K562 (cell line): Measurements from ENCODE around the gene UNC13A. TPM values are rescaled to one million over a fixed set of nuclear protein-coding genes. Genes with fewer than 3 reads are reported as not detected.
A peak's percentile ranks its signal among the peaks of the same experiment; 100 is the strongest.

Experiments
- ATAC-seq: fragments of 200-7000 bp; cut with Tn5 transposase; 3 replicates; pipeline ENCODE4 v1.9.1; 2020; ENCODE audit warnings: moderate library complexity
- BruUV-seq: library from RNA; stranded (reverse); fragments of 400-500 nt; replicated peaks from 2 replicates; lab custom pipeline; 2021; lab: Mats Ljungman, UMichigan
- CTCF ChIA-PET: fragments of 300-600 bp; formaldehyde crosslinking; extraction: SDS; loops from one replicate; lab custom pipeline; 2021; ENCODE audit warnings: low intra/inter-chr PET ratio; lab: Yijun Ruan, JAX
- POLR2A ChIA-PET: fragments of 300-600, 350-650 bp; sonication (Branson Sonifier 250); formaldehyde crosslinking; extraction: SDS; loops from one replicate; lab custom pipeline; 2021; ENCODE audit warnings: antibody characterized with exemption, inconsistent platforms; lab: Yijun Ruan, JAX
- DNase-seq, 4 experiments: peaks; one replicate each; pipeline versions ENCODE4 v3.0.0 to v3.0.0-alpha.2; 2011 to 2018; ENCODE audit warnings: low spot score in 3 of 4, mixed read lengths in 3 of 4; ENCODE audit errors: extremely low read depth in 1 of 4
- FAIRE-seq: peaks from 2 replicates; lab custom pipeline; 2011; peaks lifted over from hg19 to GRCh38; lab: Jason Lieb, UNC
- H2AFZ ChIP-seq: 2 replicates; pipeline ENCODE4 v1.6.0; 2011; ENCODE audit warnings: low read depth, low read length, control low read depth, inconsistent platforms
- H3K27ac ChIP-seq: fragments of 200-600 bp; 3 replicates; pipeline ENCODE4 v1.8.0; 2011; ENCODE audit warnings: low read depth, mild to moderate bottlenecking, control low read depth, inconsistent platforms, low read length, moderate library complexity, mixed read lengths; ENCODE audit errors: extremely low read depth
- H3K27me3 ChIP-seq, 2 experiments: fragments of 300-600 bp in 1 of 2; 2 replicates in 1 of 2; 3 replicates in 1 of 2; pipeline versions ENCODE4 v1.6.0 to v1.8.0; 2011; ENCODE audit warnings: inconsistent platforms in 2 of 2, low read length in 2 of 2, mild to moderate bottlenecking in 1 of 2, mixed read lengths in 1 of 2, moderate library complexity in 1 of 2; ENCODE audit not compliant: control insufficient read depth in 2 of 2, insufficient read depth in 2 of 2
- H3K36me3 ChIP-seq: fragments of 300-600 bp; 3 replicates; pipeline ENCODE4 v1.8.0; 2011; ENCODE audit warnings: mild to moderate bottlenecking, low read length, inconsistent platforms; ENCODE audit not compliant: control insufficient read depth, insufficient read depth
- H3K4me1 ChIP-seq, 2 experiments: fragments of 200-600 bp in 1 of 2; replicated peaks in 1 of 2; 2 replicates in 1 of 2; 3 replicates in 1 of 2; pipeline versions ENCODE4 v1.5.1 to v1.8.0; 2011; ENCODE audit warnings: inconsistent platforms in 2 of 2, low read length in 2 of 2, mild to moderate bottlenecking in 1 of 2, mixed read lengths in 1 of 2, moderate library complexity in 1 of 2; ENCODE audit not compliant: control insufficient read depth in 2 of 2, insufficient read depth in 2 of 2
- H3K4me2 ChIP-seq: 2 replicates; pipeline ENCODE4 v1.6.1; 2011; ENCODE audit warnings: low read length, control low read depth, inconsistent platforms, mixed read lengths; ENCODE audit not compliant: insufficient read depth
- H3K4me3 ChIP-seq: fragments of 200-600 bp; sonication (generic), shearing (Covaris generic); 2 replicates; pipeline ENCODE4 v1.5.1; 2016; ENCODE audit warnings: control low read depth, inconsistent platforms
- H3K79me2 ChIP-seq: fragments of 200-600 bp; 3 replicates; pipeline ENCODE4 v1.8.0; 2011; ENCODE audit warnings: low read length, inconsistent platforms; ENCODE audit not compliant: control insufficient read depth, insufficient read depth
- H3K9ac ChIP-seq, 2 experiments: 2 replicates each; pipeline versions ENCODE4 v1.6.0 to v1.6.1; 2011; ENCODE audit warnings: low read depth in 2 of 2, low read length in 2 of 2, control low read depth in 1 of 2, inconsistent platforms in 1 of 2, mild to moderate bottlenecking in 1 of 2, mixed read lengths in 1 of 2; ENCODE audit not compliant: insufficient read depth in 1 of 2
- H3K9me1 ChIP-seq: one replicate; pipeline ENCODE4 v1.6.0; 2011; ENCODE audit warnings: inconsistent platforms, mild to moderate bottlenecking, low read length, moderate library complexity; ENCODE audit not compliant: control insufficient read depth, insufficient read depth
- H3K9me3 ChIP-seq: replicated peaks from 2 replicates; pipeline ENCODE4 v1.5.1; 2011; ENCODE audit warnings: low read depth, low read length, inconsistent platforms; ENCODE audit not compliant: control insufficient read depth, insufficient read depth
- H4K20me1 ChIP-seq: replicated peaks from 2 replicates; pipeline ENCODE4 v1.6.1; 2011; ENCODE audit warnings: low read length, inconsistent platforms, mixed read lengths; ENCODE audit not compliant: control insufficient read depth, insufficient read depth
- CTCF ChIP-seq, 3 experiments: IDR thresholded peaks in 2 of 3; conservative IDR thresholded peaks in 1 of 3; 2 replicates each; pipeline ENCODE4 v1.5.1; 2011 to 2012; ENCODE audit warnings: low read length in 3 of 3, mild to moderate bottlenecking in 3 of 3, control low read depth in 2 of 3, improper control_type of control experiment in 1 of 3, inconsistent platforms in 1 of 3, low read depth in 1 of 3, mixed read lengths in 1 of 3, moderate library complexity in 1 of 3; ENCODE audit not compliant: insufficient read depth in 2 of 3
- CTCFL ChIP-seq: IDR thresholded peaks from 2 replicates; pipeline ENCODE4 v1.6.1; 2011; ENCODE audit warnings: borderline replicate concordance, low read depth, mild to moderate bottlenecking, moderate library complexity, low read length; ENCODE audit not compliant: insufficient read depth, poor library complexity, severe bottlenecking
- KHSRP ChIP-seq: fragments of 450-650 bp; IDR thresholded peaks from 2 replicates; pipeline ENCODE4 v1.6.1; 2017
- KLF16 ChIP-seq: IDR thresholded peaks from 2 replicates; pipeline ENCODE4 v1.6.1; 2016; ENCODE audit warnings: antibody characterized with exemption
- MAZ ChIP-seq, 2 experiments: fragments of 450-650 bp in 1 of 2; sonication (generic) in 1 of 2; formaldehyde crosslinking; IDR thresholded peaks in 1 of 2; conservative IDR thresholded peaks in 1 of 2; 2 replicates each; pipeline versions ENCODE4 v1.4.0 to v1.5.0; 2020; ENCODE audit warnings: mild to moderate bottlenecking in 1 of 2, missing genetic modification reagents in 1 of 2
- MEIS2 ChIP-seq: fragments of 450-650 bp; IDR thresholded peaks from 2 replicates; pipeline ENCODE4 v1.6.1; 2014; ENCODE audit warnings: mild to moderate bottlenecking; ENCODE audit not compliant: partially characterized antibody
- NFYB ChIP-seq: IDR thresholded peaks from 2 replicates; pipeline ENCODE4 v1.6.1; 2011; ENCODE audit warnings: mild to moderate bottlenecking, moderate library complexity; ENCODE audit not compliant: insufficient read length; ENCODE audit errors: extremely low read depth
- SAFB ChIP-seq: fragments of 200-400 bp; formaldehyde crosslinking; IDR thresholded peaks from 2 replicates; pipeline ENCODE4 v1.6.1; 2017; ENCODE audit warnings: low read depth, low read length, borderline replicate concordance
- STAG1 ChIP-seq: sonication (generic); formaldehyde crosslinking; IDR thresholded peaks from 2 replicates; pipeline ENCODE4 v1.5.0; 2020; ENCODE audit warnings: missing genetic modification reagents, borderline replicate concordance
- TFAM ChIP-seq: fragments of 250-450 bp; sonication (Bioruptor Pico); conservative IDR thresholded peaks from 2 replicates; pipeline ENCODE4 v1.5.0; 2021; ENCODE audit warnings: mild to moderate bottlenecking, moderate library complexity
- YY1 ChIP-seq, 3 experiments: IDR thresholded peaks; 2 replicates each; pipeline ENCODE4 v1.6.1; 2011; ENCODE audit warnings: low read length in 2 of 3, mild to moderate bottlenecking in 2 of 3, moderate library complexity in 2 of 3, borderline replicate concordance in 1 of 3, control low read depth in 1 of 3, low read depth in 1 of 3; ENCODE audit not compliant: insufficient read depth in 3 of 3, insufficient replicate concordance in 2 of 3, control insufficient read depth in 1 of 3, insufficient read length in 1 of 3; ENCODE audit errors: extremely low read depth in 1 of 3
- ZBTB7A ChIP-seq: IDR thresholded peaks from 2 replicates; pipeline ENCODE4 v1.6.1; 2011; ENCODE audit warnings: low read depth, mild to moderate bottlenecking, low read length, moderate library complexity, borderline replicate concordance; ENCODE audit not compliant: control insufficient read depth
- ZFP1 ChIP-seq: fragments of 450-650 bp; formaldehyde crosslinking; IDR thresholded peaks from 2 replicates; pipeline ENCODE4 v1.4.0; 2020; ENCODE audit warnings: mild to moderate bottlenecking, mixed read lengths
- WGBS: fragments of 100-300 bp; shearing (Covaris generic); methylation state at CpG from one replicate; pipeline ENCODE4 v1.1.6; 2016; ENCODE audit warnings: low coverage, mixed read lengths; ENCODE audit not compliant: insufficient coverage; ENCODE audit errors: missing lambda C conversion rate; 5-methylcytosine and 5-hydroxymethylcytosine counted together
- in situ Hi-C: fragments of 300-500 bp; cut with MboI; formaldehyde crosslinking; loops from 4 replicates; pipeline ENCODE4 v1.15.0; 2018; ENCODE audit warnings: inconsistent platforms, mixed read lengths
- intact Hi-C: fragments of 100-400 bp; cut with micrococcal nuclease; formaldehyde crosslinking; loops from 2 replicates; pipeline ENCODE4 v1.14.2; 2022
- polyA plus RNA-seq, 8 experiments: library from polyadenylated mRNA; depleted of rRNA in 4 of 8; stranded (reverse) in 5 of 8; unstranded in 3 of 8; fragments of >200 nt; fragmentation: Nextera tagmentation in 2 of 8; fragmentation: Illumina TruSeq in 1 of 8; extraction: Ambion mirVana in 2 of 8; extraction: Trizol in 1 of 8; gene quantifications; 2 replicates each; pipeline versions ENCODE4 v1.2.1 to v1.2.3, GENCODE V29; 2011 to 2014; ENCODE audit warnings: inconsistent platforms in 1 of 8, missing spikeins in 1 of 8
- total RNA-seq, 7 experiments: library from RNA; depleted of rRNA in 6 of 7; stranded (reverse); fragments of >200 nt in 6 of 7; fragmentation: Illumina TruSeq in 2 of 7; extraction: Trizol in 2 of 7; gene quantifications; 2 replicates each; pipeline versions ENCODE4 v1.2.1 to v1.2.3, GENCODE V29; 2011 to 2021; ENCODE audit warnings: low replicate concordance in 1 of 7

UNC13A gene
- total and polyA plus RNA-seq, 9 of the 15 experiments (the other 6 are each of a cell fraction or from before 2014, with no cell fraction given): 0.03 to 1.0 (median 0.25) TPM

GRCh38 chr19:17703824-17704463 lies 15.8 kb upstream of the UNC13A start:
- no TSS peak for BruUV-seq
- CTCF ChIA-PET: interaction anchor here (0.5 to 2.2 kb wide), 5 partner anchors 60 to 151 kb away, joined by 3 to 33 read pairs (median 5); no protein-coding TSS in a partner anchor
- ATAC-seq (peak; percentile 90), FAIRE-seq (peak; percentile 84), DNase-seq (peak; percentile 66 to 74 (median 68))
- intact Hi-C loops (loop anchor here (1.0 to 2.0 kb wide), 2 partner anchors 71 to 151 kb away; no protein-coding TSS in a partner anchor), in situ Hi-C loops (loop anchor here (10.0 kb wide), 1 partner anchor 151 kb away; the partner anchor contains the start of gene RPL18A)
- POLR2A ChIA-PET: interaction anchor here (0.6 to 1.2 kb wide), 3 partner anchors 15 to 72 kb away, joined by 3 read pairs; partner anchors contain the start of gene MAP1S
- Histone ChIP-seq H3K36me3 (no peaks in the 10 kb centered on the region), H3K9me1 (peaks cover 3% of the 10 kb centered on the region), H4K20me1 (no peaks in the 10 kb centered on the region), H3K4me1 (peaks cover 0 to 4% of the 10 kb centered on the region in 2 experiments; a peak in 2 of 5 replicates), H3K27ac (no peak overlapping the region), H3K4me3 (no peak overlapping the region), H3K79me2 (no peaks in the 10 kb centered on the region), H3K9ac (no peak overlapping the region), H2AFZ (0 out of 2 replicates have a peak overlapping the region, but pooled peaks have one; percentile 52), H3K9me3 (no peaks in the 10 kb centered on the region), H3K4me2 (no peak overlapping the region), H3K27me3 (peaks cover 5 to 16% of the 10 kb centered on the region in 2 experiments)
- 35% methylated on average over 11 of the region's 11 CpGs for WGBS
- peak; percentile 27 for TF ChIP-seq CTCFL
- TF ChIP-seq MAZ (CRISPR knock-in tag; conservative IDR thresholded peaks at IDR 0.05 in 1 of 2, IDR thresholded peaks at IDR 0.05 in 1 of 2): peak in 1 of 2 experiments; percentile 63; a peak in 1 of 4 replicates
- peak; percentile 88 for TF ChIP-seq ZBTB7A
- peak in 1 of 3 experiments; percentile 35 for TF ChIP-seq YY1 (IDR thresholded peaks at IDR 0.05; ENCODE audit: borderline replicate concordance in 1 of 3, control insufficient read depth in 1 of 3, extremely low read depth in 1 of 3, insufficient read depth in 3 of 3, insufficient read length in 1 of 3, insufficient replicate concordance in 2 of 3, low read depth in 1 of 3, low read length in 2 of 3)
- TF ChIP-seq KLF16: peak; percentile 34; the same call in 1 of the 2 replicates
- TF ChIP-seq KHSRP: no peak
- TF ChIP-seq ZFP1: no peak
- TF ChIP-seq TFAM (CRISPR knock-in tag): no peak
- no peak for TF ChIP-seq MEIS2
- TF ChIP-seq SAFB: no peak
- peak; percentile 33 for TF ChIP-seq NFYB
- TF ChIP-seq CTCF (IDR thresholded peaks at IDR 0.05 in 2 of 3, conservative IDR thresholded peaks at IDR 0.05 in 1 of 3; ENCODE audit: insufficient read depth in 2 of 3, low read depth in 1 of 3, low read length in 3 of 3): peak; percentile 86 to 95 (median 87)
- TF ChIP-seq STAG1 (CRISPR knock-in tag): peak; percentile 58; the same call in 1 of the 2 replicates
